LoVo (cell line): ENCODE results near the gene KHDRBS1.
"Not testable (repeated sequence)": the region's sequence is repeated elsewhere in the genome, so short reads cannot be mapped to it uniquely, and the experiment has no call there.

Source experiments
- DNase-seq: peaks from one replicate; pipeline ENCODE4 v3.0.0-alpha.2; 2016; ENCODE audit warnings: low spot score

Gene KHDRBS1, protein sequence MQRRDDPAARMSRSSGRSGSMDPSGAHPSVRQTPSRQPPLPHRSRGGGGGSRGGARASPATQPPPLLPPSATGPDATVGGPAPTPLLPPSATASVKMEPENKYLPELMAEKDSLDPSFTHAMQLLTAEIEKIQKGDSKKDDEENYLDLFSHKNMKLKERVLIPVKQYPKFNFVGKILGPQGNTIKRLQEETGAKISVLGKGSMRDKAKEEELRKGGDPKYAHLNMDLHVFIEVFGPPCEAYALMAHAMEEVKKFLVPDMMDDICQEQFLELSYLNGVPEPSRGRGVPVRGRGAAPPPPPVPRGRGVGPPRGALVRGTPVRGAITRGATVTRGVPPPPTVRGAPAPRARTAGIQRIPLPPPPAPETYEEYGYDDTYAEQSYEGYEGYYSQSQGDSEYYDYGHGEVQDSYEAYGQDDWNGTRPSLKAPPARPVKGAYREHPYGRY

GRCh38 chr1:32013386-32014198 lies at the start of gene KHDRBS1:
Gene KHDRBS1 (plus strand): TSS chr1:32013868. CDS start chr1:32013996, 128 bp downstream.
- DNase-seq: peak; percentile 99

DNA sequence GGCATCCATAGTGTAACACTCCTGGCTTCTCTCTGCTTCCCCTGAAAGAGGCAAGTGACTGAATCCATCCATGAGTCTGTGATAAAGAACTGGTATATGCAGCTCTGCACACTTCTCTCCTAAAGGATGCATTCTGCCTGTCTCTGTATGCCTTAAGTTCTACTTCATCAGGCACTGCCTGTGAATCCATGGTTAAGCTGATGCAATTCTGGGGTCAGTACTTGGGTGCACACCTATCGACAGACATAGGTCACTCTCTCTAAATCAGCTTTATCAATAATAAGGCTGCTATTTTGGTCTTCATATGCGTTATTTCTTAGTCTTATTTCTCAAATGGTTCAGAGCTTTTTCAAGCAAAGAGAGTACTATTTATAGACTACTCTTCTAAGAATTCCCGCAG lies 42.8 kb upstream of the KHDRBS1 start:
- no peak for DNase-seq

- DNase-seq: no peak
Measured at GRCh38 chr1:31976401-31976800, 37.3 kb upstream of the KHDRBS1 start.

GRCh38 chr1:31977385-31978131 lies 36.1 kb upstream of the KHDRBS1 start:
- DNase-seq: no peak

- DNase-seq: no peak
Measured at GRCh38 chr1:31978843-31979400, 34.7 kb upstream of the KHDRBS1 start.

- no peak for DNase-seq
Measured at GRCh38 chr1:31980835-31981455, 32.7 kb upstream of the KHDRBS1 start.

GRCh38 chr1:31981456-31981839 lies 32.2 kb upstream of the KHDRBS1 start:
- DNase-seq: no peak

DNA sequence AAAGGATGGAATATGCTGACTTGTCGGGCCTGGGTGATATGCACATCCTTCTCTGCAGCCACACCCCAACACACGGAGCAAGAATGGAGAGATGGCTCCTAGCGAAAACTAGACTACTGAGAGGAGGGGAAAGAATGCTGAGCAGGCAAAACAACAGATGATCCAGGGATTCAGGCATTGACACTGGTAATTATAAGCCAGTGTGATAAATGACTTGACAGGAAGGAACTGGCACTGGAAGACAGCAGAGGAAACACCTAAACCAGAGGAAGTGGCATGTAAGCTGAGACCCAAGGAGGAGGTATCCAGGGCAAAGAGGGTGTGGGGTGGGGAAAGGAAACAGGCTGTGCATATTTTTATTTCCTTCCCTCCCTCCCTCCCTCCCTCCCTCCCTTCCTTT lies 31.7 kb upstream of the KHDRBS1 start:
- no peak for DNase-seq

GRCh38 chr1:31984419-31985347 lies 29.0 kb upstream of the KHDRBS1 start:
- no peak for DNase-seq

GRCh38 chr1:31985430-31985829 lies 28.2 kb upstream of the KHDRBS1 start:
- DNase-seq: no peak

DNA sequence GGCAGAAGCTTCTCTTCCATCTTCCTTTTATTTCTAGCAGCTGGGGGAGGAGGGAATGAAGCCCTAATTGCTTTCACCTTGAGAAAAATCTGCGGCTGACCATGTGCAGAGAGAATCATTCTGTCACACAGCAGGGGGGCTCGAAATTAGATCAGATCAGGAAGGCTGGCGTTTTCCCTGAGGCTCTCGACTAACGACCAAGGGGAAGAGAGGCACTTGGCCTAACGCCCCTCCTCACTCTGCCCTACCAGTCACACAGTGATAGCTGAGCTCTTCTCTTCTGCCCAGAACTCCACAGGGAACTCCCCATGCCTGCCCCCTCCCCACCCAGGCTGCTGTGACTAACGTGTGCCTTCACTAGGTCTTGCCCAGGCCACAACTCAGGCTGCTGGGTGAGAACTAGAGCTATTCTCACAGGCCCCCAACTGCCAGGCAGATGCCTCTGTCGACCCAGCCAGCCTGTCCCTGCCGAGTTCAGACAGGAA lies 26.5 kb upstream of the KHDRBS1 start:
- no peak for DNase-seq

DNA sequence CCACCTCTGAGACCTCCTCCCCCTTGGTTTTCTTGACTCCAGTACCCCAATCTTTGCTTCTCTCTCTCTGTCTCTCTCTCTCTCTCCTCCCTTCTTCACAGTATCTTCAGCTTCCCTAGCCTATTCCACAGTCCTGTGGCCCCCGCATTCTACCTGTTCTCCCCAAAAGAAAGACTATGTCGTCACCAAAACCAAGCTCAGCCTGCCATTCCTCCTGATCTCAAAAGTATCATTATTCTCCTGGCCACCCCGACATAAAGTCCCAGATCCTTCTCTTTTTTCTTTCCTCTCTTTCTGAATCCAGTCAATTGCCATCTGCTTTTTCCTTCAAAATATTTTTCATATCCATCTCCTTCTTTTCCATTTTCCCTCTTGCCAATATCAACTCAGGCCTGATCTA lies 23.7 kb upstream of the KHDRBS1 start:
- DNase-seq: no peak

- DNase-seq: no peak
Measured at GRCh38 chr1:31991182-31991581, 22.5 kb upstream of the KHDRBS1 start.

DNA sequence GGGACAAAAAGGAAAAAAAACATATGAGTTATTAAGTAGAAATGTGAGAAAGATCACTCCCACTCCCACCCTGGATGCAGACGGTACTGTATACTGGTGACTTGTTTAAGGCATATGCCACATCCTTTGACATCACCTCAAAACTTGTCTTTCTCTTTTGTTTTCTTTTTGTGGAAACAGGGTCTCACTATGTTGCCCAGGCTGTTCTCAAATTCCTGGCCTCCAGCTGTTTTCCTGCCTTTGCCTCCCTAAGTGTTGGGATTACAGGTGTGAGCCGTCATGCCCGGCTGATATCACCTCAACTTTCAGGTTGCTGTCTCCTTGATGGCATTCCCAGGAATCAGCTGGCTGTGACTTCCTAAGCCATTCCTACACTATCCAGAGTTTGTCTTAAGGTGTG lies 18.4 kb upstream of the KHDRBS1 start:
- DNase-seq: no peak

GRCh38 chr1:31996121-31996520 lies 17.5 kb upstream of the KHDRBS1 start:
- not testable (repeated sequence) for DNase-seq

- DNase-seq: no peak
Measured at GRCh38 chr1:32001863-32002262, 11.8 kb upstream of the KHDRBS1 start.

DNA sequence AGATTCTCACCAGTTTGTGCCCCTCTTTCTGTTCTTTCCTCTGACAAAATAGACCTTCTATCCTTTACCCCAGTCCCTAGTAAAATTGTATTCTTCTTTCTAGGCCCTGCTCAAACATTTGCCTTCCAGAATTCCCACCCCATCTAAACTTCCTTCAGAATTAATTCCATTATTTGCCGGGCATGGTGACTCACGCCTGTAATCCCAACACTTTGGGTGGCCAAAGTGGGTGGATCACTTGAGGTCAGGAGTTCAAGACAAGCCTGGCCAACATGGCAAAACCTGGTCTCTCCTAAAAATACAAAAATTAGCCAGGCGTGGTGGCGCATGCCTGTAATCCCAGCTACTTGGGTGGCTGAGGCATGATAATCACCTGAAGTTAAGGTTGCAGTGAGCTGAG lies 11.4 kb upstream of the KHDRBS1 start:
- not testable (repeated sequence) for DNase-seq

DNA sequence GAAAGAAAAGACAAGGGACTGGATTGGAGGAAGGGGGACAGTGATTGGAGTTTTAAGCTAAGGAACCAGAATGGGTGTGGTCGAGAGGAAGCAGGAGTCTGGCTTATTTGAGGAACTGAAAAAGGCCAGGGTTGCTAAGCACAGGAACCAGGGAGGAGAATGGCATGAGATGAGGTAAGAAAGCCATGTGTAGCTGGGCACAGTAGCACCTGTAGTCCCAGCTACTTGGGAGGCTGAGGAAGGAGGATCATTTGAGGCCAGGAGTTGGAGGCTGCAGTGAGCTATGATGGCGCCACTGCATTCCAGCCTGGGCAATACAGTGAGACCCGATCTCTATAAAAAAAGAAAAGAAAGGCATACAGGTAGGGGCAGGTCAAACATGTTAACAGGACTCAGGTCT lies 8.1 kb upstream of the KHDRBS1 start:
- DNase-seq: no peak

GRCh38 chr1:32007591-32007940 lies 6.1 kb upstream of the KHDRBS1 start:
- no peak for DNase-seq

GRCh38 chr1:32010246-32010645 lies 3.4 kb upstream of the KHDRBS1 start:
- no peak for DNase-seq
